ENCODE results near the gene PBX1.
A peak's percentile ranks its signal among the peaks of the same experiment; 100 is the strongest.

The PBX1 gene

GRCh38 chr1:164725401-164725800 is 166.4 kb downstream of the PBX1 start:
- peak; percentile 40 for DNase-seq (ENCODE audit: extremely low read depth, low read depth)
- no peak for TF ChIP-seq CTCF (IDR thresholded peaks at IDR 0.05; ENCODE audit: low read depth, low read length, missing control alignments)
- no peak overlapping the region for H3K4me3 ChIP-seq (replicated peaks; ENCODE audit: low read depth, low read length)

- no peak overlapping the region for H3K4me3 ChIP-seq (replicated peaks; ENCODE audit: low read depth, low read length)
- no peak for TF ChIP-seq CTCF (IDR thresholded peaks at IDR 0.05; ENCODE audit: low read depth, low read length, missing control alignments)
- DNase-seq (ENCODE audit: extremely low read depth, low read depth) = peak; percentile 61
Measured at GRCh38 chr1:164726235-164726634, 167.3 kb downstream of the PBX1 start.

GRCh38 chr1:164728719-164729118 is 169.7 kb downstream of the PBX1 start:
- H3K4me3 ChIP-seq (replicated peaks; ENCODE audit: low read depth, low read length) = no peak overlapping the region
- TF ChIP-seq CTCF (IDR thresholded peaks at IDR 0.05; ENCODE audit: low read depth, low read length, missing control alignments) = no peak
- no peak for DNase-seq (ENCODE audit: extremely low read depth, low read depth)

- H3K4me3 ChIP-seq (replicated peaks; ENCODE audit: low read depth, low read length) = no peak overlapping the region
- no peak for TF ChIP-seq CTCF (IDR thresholded peaks at IDR 0.05; ENCODE audit: low read depth, low read length, missing control alignments)
- no peak for DNase-seq (ENCODE audit: extremely low read depth, low read depth)
Measured at GRCh38 chr1:164731161-164731876, 172.3 kb downstream of the PBX1 start.

- no peak overlapping the region for H3K4me3 ChIP-seq (replicated peaks; ENCODE audit: low read depth, low read length)
- TF ChIP-seq CTCF (IDR thresholded peaks at IDR 0.05; ENCODE audit: low read depth, low read length, missing control alignments) = no peak
Measured at GRCh38 chr1:164733070-164733469, 174.1 kb downstream of the PBX1 start.

GRCh38 chr1:164733734-164734133 is 174.8 kb downstream of the PBX1 start:
- no peak for TF ChIP-seq CTCF (IDR thresholded peaks at IDR 0.05; ENCODE audit: low read depth, low read length, missing control alignments)
- H3K4me3 ChIP-seq (replicated peaks; ENCODE audit: low read depth, low read length) = no peak overlapping the region
- no peak for DNase-seq (ENCODE audit: extremely low read depth, low read depth)

More at GRCh38 chr1:164733070-164733469, 174.1 kb downstream of the PBX1 start:
- DNase-seq (ENCODE audit: extremely low read depth, low read depth) = no peak

All from HFF-Myc (cell line).